ENCODE results near the gene CRX.
"Not testable (repeated sequence)": the region's sequence is repeated elsewhere in the genome, so short reads cannot be mapped to it uniquely, and the experiment has no call there.

CRX gene

DNA sequence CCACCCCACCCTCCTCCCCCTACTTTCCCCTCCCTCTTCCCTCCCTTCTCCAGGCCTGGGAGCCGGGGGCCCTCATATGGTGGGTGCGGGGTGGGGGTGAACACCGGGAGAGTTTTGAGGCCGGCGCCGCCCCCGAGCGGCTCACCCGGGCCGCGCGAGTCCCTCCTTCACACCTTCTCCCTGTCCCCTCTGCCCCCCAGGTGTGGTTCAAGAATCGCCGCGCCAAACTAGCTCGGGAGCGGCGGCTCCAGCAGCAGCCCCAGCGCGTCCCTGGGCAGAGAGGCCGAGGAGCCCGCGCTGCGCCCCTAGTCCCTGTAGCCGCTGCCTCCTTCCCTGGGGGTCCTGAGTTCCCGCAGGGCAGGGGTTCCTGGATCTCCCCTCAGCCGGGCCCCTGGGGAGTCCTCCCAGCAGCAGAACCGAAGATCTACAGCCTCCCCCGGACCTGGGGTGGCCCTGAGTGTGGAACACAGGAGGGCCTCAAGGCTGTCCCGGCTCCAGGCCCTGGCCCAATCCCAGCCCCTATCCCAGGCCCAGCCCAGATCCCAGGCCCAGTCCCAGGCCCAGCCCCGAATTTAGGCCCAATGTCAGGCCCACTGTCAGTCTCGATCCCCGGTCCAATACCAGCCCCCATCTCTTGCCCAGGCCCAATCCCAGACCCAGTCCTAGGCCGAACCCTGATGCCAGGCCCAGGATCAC lies 39.0 kb downstream of the CRX start:
- no peak for DNase-seq (ENCODE audit: low spot score)

DNA sequence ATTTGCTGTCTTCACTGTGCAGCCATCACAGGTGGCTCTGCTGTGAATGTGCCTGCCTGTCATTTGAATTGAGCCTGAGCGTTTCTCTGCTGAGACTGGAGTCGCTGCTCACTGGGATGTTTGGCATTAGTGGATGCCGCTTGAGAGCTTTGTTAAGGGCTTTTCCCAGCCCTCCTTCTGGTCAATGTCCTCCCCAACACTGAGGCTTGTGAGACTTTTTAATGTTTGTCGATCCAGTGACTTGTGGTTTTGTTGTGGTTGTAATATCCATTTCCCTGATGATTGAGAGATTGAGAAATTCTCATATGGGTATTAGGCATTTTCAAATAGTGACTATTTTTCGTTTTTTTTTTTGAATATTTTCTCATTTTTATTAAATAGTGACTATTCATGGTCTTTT lies 39.9 kb downstream of the CRX start:
- no peak for DNase-seq (ENCODE audit: low spot score)

DNA sequence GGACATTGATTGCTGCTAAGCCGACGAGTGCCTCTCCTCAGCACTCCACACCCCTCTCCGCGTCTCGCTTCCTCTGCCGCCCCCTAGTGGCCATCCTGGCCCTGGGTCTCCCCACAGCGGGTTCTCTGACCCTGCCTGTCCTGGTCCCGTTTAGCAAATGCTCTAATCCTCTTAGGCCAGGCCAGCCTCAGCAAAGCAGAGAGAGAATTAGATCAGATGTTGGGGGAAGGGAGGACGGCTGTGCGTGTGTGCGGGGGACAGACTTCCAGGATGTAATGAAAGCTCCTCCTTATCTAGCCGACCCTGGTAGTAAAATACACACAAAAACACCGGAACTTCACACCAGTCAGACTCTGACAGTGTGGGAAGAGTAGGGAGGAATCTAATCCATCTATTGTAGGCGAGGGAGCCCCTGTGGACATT lies 41.8 kb downstream of the CRX start:
- peak; percentile 74 for DNase-seq (ENCODE audit: low spot score)

DNA sequence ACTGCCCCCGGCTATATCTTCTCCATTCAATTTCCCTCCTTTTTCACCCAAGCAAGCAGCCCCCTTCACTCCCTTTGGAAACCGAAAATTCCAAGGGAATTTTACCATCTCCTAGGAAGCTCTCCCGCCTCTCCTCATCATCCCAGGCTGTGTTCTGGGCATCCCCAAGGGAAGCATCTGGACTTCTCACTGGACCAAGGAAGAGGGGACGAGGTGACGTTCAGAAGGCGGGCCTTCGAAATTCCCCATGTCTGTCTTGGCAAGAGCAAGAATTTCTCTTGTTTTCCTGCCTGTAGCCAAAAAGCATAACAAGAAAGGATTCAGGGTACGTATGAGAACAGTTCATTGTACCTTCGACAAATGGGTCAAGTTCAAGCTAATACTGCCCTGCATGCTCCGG lies 43.4 kb downstream of the CRX start:
- no peak for DNase-seq (ENCODE audit: low spot score)

DNA sequence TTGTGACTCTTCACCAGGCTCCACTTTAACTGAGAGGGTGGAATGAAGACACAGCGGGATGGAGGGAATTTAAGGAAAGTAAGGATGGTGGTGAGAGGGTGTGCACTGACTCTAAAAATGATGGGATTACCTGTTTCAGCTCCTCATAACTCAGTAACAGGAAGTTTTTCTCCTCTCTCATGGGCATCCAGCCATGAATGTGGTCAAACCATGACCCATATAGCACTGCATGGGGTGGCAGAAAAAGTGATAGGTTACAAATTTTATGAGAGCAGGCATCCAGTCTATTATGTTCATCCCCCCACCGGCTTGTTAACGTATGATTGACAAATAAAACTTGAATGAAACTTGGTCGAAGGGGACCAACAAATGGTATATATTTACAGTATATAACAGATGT lies 57.2 kb downstream of the CRX start:
- DNase-seq (ENCODE audit: low spot score): no peak

DNA sequence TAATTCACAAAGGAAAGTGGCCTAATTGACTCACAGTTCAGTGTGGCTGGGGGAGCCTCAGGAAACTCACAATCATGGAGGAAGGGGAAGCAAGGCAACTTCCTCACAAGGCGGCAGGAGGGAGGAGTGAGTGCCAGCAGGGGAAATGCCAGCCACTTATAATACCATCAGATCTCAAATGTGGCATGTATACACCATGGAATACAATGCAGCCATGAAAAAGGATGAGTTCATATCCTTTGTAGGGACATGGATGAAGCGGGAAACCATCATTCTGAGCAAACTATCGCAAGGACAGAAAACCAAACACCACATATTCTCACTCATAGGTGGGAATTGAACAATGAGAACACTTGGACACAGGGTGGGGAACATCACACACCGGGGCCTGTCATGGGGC lies 57.6 kb downstream of the CRX start:
- not testable (repeated sequence) for DNase-seq (ENCODE audit: low spot score)

DNA sequence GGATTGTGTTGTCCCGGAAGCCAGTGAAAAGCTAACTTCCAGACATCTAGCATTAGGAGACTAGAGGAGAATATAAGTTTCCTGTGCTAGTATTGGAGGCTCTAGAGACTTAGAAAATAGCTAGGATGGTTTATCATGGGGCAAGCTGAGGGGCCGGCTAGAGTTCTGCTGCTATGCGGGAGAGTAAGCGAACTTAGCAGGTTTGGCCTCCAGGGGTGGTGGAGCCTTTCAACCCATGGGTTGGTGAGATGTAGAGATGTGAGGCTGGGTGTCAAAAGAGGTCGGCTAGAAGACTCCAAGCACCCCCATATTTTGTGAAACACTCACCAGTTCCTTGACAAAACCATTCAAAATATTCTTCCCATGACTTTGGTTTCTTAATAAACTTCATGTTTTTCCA lies 60.0 kb downstream of the CRX start:
- DNase-seq (ENCODE audit: low spot score): no peak

DNA sequence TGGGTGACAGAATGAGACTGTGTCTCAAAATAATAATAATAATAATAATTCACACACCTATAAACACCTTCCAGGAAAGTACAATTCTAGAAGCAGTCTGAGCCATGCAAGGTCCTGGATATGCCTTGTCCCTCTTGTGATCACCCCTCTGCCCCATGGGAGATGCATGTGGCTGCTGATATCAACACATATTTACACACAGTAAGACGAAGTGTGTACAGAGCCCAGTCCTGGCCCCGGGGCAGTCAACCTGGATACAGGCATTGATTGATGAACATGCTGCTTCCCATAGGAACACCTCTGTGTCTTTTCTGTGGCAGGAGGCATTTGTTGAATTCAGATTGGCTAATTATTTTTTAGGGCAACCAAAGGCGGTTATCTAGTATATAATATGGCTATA lies 61.2 kb downstream of the CRX start:
- DNase-seq (ENCODE audit: low spot score): no peak

DNA sequence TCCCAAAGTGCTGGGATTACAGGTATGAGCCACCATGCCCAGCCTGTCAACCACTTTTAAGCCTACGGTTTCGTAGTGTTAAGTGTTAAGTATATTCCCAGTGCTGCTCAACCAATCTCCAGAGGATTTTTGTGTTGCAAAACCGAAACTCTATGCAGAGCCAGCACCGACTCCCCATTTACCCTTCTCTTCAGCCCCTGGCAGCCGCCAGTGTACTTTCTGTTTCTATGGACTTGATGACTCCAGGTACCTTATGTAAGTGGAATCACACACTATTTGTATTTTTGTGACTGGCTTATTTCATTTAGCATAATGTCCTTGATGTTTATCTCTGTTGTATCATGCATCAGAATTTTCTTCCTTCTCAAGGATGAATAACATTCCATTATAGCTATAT lies 63.3 kb downstream of the CRX start:
- no peak for DNase-seq (ENCODE audit: low spot score)

DNA sequence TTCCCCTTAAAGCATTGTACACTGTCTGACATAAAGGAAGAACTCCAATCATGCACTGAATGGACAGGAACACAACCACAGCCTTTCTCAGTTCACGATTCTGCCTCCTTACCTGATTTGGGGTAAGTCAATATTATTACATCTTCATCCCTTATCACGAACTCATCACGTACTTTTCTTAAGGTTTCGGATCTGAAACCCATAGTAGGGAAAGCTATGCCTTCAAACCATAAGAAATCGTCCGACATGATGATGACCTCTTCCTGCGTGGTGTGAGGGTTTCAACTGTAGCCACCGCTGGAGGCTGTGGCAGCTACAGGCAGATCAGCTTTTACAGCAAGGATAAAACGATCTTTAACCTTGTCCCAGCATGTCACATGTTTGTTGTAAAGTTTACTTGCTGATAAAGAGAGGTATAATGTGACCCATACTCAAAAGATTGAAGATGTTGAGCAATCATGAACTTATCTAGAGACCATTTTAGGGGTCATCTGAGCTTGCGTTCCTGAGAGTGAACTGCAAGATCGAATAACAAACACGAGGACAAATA lies 64.3 kb downstream of the CRX start, which contains the start of gene SULT2A1:
Gene SULT2A1 (minus strand): TSS at position 306 of the 550 bp plus-strand sequence. CDS start 58 bp downstream, at position 248.
- no peak for DNase-seq (ENCODE audit: low spot score)

DNA sequence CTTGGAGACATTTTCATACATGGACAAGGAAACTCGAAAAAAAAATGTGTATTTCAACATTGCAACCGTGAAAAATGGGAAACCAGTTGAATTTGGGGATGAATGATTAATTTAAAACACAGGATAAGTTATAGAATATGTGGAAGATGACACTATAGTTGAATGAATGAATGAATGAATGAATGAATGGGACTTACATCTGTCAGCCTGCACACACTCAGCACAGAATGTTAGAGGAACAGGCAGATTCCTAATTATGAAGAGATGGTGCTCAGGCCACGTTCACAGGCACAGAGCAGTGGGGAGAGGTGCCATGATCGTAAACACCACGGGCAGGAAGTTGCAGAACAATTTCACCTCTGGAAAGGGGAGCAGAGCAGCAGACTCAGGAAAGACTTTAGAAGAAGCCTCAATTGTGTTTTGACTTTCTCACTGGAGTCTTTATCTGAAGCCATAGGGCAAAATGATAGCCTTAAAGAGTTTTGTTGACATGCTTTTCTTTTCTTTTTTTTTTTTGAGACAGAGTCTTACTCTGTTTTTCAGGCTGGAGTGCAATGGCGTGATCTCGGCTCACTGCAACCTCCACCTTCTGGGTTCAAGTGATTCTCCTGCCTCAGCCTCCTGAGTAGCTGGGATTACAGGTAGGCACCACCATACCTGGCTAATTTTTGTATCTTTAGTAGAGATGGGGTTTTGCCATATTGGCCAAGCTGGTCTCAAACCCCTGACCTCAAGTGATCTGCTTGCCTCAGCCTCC lies 69.3 kb downstream of the CRX start:
- no peak for DNase-seq (ENCODE audit: low spot score)

DNA sequence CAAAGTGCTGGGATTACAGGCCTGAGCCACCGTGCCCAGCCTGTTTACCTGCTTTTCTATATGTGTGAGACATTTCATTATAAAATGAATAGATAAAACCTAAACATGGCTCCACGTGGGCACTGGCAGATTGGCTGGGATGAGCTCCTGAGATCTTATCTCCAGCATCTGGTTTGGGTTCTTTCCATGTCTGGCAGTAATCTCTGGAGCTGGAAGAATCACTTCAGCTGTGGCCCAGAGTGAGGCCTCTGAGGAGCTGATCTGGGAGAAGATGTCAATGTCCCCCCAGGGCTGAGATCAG lies 69.8 kb downstream of the CRX start:
- no peak for DNase-seq (ENCODE audit: low spot score)

DNA sequence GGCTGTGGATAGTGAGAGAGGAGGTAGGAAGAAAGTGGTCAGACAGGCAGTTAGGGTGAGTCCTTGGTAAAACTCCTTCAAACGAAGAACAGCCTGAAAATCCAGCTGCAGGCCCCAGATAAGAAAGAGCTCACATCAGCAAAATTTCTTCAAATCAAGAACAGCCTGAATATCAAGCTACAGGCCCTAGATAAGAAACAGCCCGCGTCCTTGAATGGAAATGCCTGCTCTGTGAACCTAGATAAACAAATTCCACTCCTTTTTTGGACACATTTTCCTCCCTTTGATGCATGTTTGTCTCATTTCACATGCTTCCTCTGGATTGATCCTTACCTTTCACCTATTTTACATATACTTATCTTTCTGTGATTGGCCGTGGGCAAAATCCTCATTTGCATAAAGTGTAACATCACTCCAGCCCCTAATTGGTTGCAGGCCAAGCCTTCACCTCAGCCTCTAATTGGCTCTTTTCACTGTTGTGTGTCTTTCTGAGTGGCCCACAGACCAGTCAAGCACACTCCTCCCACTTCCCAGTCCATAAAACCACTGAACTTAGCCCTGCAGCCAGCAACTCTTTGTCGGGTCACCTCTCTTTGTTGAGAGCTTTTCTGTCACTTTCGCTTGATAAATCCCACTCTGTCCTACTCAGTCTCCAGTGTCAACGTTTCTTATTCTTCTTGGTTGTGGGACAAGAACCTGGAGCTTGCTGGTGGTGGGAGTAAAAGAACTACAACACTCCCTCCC lies 70.4 kb downstream of the CRX start:
- no peak for DNase-seq (ENCODE audit: low spot score)
